Renal pelvis (tissue), 4 donors: ENCODE data around the gene RPS21. TPM values are rescaled to one million over a fixed set of nuclear protein-coding genes. Genes with fewer than 3 reads are reported as not detected.

Experiments
- DNase-seq: peaks from one replicate; pipeline ENCODE4 v3.0.0-alpha.2; 2013
- polyA plus RNA-seq, 3 donors: library from polyadenylated mRNA; unstranded; fragments of 120-200 nt; gene quantifications; one replicate each; pipeline ENCODE4 v1.2.1, GENCODE V29; 2013; ENCODE audit not compliant: insufficient read length in 3 of 3

RPS21 gene
- polyA plus RNA-seq, 3 donors, result 739 to 1,106 (median 923) TPM

DNA sequence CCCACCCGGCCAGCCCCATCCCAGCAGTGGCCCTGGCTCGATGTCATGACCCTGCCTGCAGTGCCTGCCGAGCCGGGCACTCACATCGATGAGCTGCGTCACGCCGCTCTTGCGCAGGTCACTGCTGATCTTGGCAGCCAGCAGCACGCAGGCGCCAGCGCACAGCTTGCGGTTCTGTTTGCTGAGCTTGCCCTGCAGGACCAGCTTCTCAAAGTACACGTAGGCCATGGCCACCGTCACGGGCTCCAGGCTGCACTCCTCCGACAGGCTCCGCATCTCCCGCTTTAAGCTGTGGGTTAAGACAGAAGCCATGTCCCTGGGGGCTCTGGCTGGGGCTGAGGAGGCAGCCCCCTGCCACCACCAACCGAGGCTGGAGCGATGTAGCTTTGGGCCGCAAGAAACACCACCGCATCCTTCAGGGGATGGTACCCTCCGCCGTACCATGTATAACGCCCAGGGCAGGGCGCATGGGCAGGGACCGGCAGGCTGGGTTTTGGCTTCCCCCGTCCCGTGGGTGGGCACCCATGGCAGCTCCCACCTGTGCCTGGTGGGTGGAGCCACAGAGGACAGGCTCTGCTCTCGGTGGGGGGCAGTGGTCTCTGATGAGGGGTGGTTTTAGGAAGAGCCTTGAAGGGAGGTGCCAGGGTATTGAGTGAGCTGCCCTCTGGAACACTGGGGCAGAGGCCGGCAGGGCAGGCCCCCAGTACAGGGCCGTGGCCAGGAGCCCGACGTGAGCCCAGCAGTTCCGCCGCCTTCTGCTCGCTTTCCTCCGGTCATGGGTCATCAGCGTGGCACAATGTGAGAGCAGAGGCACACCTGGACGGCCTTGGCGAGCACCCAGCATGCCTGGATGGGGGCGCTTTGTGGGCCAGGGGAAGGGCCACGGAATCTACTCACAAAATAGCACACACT is 4.5 kb downstream of the RPS21 start:
- no peak for DNase-seq

DNA sequence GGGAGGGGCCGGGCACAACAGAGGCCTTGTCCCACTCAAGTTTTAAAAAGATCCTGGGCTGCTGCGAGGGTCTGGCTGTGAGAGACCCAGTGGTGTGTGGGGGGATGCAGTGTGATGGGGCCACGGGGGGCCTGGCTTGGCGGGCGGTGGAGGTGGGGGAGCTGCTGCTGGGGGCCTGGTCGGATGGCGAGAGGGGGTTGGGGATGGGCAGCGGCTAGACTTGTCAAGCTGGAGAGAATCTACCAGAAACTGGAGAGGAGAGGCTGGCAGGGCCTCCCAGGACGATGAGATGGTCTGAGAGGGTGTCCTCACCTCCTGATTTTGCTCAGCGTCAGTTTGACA is 5.1 kb downstream of the RPS21 start:
- DNase-seq, result no peak

DNA sequence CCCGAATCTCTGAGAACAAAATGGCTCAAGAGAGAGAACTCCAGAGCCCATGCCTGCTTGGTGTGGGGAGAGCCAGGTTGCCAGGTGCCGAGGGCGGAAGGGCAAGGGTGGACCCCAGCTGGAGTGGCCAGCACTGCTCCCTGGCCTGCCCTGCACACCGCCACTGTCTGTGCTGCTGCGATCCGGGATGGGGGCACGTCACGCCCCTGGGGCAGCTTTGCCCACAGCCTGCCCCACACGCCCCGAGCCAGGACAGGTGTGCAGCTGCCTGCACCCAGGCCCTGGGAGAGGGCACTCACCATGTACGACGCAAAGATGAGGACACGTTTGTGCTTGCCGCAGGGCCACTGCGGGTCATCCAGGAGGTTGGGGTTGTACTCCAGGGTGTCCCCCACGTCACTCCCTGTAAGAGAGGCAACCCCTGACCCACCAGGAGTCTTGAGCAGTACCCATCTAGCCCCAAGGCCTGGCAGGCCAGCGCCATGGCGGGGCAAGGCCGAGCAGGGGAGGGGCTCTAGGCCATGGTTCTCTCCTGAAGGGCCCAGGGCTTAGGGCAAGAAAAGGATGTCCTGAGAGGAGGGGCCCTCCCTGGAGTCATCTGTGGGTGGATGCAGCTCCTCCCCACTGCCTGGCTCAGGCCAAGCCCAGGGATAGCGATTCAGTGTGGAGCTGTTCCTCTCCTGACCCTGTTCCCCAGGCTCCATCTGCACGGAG is 5.9 kb downstream of the RPS21 start:
- DNase-seq, result no peak

DNA sequence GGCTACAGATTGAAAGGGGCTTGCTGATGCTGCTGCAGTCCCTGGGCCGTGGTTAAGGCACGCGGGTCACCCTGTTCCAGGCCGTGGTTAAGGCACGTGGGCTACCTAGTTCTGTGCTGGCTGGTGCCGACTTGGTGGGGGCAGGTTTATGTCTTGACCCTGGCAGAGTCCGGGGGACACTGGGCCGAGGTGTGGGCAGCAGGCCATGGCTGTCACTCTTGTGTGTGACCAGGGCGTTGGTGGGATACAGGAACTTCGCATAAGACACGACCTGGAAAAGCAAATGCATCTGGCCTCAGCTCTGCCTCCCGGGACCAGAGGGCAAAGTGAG is 6.4 kb downstream of the RPS21 start:
- DNase-seq, result no peak

DNA sequence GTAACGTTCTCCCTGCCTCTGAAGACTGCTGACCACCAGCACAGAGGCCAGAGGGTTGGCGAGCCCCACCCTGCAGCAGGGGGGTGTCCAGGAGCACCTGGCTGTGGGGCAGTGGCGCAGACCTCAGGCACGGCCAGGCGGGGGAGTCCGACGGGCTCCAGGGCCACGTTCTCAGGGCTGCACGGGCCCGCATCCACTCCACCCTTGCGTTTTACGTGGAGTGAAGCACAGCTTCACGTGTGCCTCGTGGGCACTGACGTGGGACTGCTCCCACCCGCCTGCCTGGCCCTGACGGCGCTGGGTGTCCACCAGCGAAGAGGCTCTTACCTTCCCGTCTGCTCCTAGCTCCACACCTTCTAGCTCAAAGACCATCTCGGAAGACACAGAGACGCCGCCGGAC is 6.9 kb downstream of the RPS21 start:
- DNase-seq, result no peak

DNA sequence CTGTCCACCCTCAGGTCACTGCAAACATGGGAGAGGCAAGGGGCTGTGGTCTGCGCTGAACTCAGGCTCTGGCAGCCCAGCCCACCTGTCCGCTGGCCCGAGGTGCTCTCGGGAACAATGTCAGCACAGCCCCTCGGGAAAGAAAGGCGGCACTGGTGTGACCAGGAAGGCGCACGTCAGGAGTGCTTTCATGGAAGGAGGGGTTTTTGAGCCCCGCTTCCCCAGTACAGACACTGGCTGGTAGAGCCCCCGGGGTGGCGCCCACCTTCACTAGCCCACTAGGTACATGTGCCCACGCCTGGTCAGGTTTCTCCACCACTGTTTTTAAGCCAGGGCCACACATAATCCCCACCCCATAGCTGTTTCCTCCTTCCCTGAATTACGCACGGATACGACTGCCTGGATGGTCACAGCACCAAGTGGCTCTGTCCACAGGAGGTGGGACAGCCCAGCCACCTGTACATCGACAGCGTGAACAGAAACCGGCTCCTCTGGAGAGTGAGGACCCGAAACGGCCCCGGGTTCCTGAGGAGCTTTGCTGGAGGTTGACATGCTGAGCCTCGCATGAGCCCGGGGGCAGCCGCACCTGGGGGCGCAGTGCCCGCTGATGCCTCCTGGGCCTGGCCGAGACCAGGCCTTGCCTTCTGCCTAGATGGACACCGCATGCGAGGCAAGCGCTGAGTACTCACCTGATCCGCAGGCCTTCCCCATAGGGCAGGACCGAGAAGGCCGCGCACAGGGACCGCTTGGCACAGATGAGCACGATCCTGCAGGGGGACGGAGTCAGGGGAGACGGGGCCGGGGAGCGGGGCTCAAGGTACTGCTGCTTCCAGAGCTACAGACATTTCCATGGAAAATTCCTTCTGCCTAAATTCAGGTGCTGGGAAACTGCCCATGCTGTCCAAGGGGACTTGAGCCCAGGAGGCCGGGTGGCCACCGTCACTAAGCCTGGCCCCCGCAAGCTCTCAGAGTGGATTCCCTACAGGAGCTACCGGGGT is 7.6 kb downstream of the RPS21 start:
- DNase-seq, result no peak

DNA sequence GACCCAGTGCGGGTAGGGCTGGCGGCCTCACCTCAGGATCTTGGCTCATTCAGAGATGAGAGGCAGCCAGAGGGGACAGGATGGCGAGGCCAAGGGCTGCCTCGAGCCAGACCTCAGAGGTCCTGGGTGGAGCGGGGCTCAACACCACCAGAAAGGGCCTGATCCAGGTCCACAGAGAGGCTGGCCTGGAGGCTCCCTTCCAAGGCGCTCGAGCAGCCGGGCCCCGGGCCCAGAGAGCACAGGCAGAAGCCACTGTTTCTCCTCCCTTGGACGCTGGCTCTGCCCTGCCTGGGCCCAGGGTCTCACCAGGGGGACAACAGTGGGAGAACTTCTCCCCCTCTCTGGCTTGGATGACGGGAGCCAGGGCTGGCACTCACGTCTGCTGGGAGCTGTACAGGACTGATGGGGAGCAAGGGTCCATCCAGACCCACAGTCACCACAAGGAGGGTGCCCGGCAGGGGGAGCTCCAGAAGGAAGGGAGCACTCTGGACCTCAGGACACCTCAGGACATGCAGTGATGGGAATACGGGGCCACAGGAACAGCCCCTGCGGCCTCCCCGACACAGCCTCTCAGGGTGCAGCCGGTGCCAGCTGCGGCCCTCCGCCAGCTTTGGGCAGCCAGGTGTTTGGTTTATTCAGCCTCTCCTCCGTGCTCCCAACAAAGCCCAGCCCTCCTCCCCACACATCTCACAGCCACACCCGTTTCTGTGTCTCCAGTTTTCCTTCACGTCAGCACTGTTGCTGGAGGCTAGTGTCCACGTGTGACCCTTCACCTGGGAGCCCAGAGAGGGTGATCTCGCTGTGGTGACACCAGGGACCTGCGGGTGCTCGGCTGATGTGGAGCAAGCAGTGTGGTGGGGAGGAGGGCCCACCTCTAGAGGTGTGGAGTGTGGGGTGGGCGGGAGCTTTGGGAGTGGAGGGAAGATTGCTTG is 8.7 kb downstream of the RPS21 start:
- no peak for DNase-seq

GRCh38 chr20:62396367-62397239 is 9.7 kb downstream of the RPS21 start:
- no peak for DNase-seq

DNA sequence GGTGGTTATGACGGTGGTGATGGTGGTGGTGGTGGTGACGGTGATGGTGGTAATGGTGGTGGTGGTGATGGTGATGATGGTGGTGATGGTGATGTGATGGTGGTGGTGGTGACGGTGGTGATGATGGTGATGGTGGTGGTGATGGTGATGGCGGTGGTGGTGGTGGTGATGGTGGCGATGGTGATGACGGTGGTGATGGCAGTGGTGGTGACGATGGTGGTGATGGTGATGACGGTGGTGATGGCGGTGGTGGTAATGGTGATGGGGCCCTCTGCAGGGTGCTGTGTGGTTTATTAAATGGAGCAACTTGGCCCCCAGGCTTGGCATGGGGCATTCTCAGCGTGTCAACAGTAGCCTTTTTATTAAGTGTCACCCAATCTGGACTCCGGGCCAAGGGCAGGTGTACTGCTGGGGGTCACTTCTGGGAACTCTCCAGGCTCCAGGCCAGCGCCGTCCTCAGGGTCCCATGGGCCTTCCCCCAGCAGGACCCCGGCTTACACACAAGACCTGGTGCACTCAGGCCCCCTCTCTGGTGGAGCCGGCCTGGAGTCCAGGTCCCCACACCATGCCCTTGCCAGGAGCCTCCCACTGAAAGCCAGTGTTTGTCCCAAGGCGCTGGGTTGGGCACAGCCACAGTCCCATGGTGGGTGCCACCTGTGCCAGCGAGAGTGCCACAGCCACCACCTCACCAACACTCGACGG is 11.4 kb downstream of the RPS21 start:
- no peak for DNase-seq

GRCh38 chr20:62400021-62400420 is 13.1 kb downstream of the RPS21 start:
- no peak for DNase-seq

DNA sequence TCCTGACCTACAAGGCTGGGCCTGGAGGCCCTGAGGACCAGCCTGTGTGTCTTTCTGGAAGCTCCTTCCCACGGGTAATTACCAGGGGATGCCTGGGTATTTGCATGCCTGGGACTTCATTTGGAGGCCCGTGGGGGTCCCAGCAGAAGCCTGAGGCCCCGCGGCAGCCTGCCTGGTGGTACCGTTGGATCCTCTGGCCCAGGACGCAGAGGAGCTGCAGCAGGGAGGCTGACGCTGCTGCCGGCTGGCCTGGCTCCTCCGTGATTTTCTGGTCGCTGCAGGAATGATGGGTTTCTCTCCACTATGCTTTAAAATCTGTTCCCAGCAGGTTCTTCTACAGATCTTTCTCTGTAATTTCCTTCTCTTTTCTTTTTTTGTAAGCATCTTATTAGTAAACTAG is 13.6 kb downstream of the RPS21 start:
- DNase-seq, result no peak

DNA sequence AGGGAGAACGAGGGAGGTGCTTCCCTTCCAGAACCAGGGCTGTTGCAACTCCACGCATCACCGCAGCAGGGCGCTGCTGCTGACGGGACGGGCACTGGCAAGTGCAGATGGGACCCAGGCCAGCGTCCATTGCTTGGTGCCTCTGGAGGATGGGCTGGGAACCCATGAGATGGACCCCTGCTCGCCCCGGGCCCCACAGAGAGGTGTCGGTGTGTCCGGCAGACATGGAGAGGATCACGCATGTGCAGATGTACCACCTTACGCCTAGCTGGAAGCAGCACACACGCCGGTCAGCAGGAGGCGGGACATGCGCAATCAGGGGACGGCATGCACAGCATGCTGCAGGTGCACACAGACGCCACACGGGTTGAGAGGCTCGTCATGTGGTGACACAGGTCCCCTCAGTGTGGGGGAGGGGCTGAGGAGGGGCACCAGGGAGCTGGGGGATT is 14.5 kb downstream of the RPS21 start:
- DNase-seq, result no peak

DNA sequence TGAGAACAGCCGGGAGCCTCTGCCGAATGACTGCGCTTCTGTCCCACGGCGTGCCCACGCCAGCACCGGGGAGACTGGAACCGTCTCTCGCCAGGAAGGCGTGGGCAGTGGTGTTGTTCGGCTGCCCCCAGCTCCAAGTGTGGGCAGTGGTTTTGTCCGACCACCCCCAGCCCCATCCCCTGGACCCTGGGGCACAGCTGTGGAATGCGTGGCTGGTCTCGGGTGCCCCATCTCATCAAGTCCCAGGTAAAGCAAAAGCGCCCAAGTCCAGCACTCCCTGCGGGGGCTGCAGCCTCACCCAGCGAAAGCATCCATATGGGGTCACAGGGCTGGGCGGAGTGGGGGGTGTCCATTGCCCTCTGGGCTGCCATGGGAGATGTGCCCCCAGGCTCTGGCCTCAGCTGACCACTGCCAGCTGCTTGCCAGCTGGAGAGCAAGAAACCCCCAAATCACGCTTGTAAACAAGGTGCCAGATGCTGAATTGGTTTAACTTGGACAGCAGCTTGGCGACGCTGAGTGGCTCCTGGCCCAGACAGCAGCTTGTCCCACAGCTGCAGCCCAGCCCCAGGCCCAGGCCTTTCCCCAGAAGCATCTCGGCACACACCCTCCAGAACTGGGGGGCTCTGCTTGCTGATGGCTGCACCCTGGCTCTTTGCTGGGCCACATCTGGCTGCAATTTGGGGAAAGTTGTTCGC is 15.7 kb downstream of the RPS21 start:
- no peak for DNase-seq

GRCh38 chr20:62403331-62403730 is 16.4 kb downstream of the RPS21 start:
- no peak for DNase-seq

GRCh38 chr20:62404112-62404665 is 17.3 kb downstream of the RPS21 start:
- no peak for DNase-seq

DNA sequence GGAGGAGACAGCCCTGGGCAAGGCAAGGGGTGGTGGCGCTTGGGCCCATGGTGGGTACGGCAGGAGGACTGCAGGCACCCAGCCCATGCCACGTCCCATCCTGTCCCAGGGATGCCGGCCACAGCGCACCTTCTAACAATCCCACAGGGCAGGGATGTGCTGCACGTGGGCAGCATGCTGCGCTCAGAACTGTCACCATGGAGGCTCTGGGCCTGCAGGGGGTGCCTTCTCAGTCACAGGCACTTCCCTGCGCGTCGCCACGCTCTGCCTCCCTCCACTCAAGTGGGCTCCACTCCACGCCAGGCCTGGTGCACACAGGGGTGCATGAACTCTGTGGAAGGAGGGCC is 17.8 kb downstream of the RPS21 start:
- DNase-seq, result no peak

DNA sequence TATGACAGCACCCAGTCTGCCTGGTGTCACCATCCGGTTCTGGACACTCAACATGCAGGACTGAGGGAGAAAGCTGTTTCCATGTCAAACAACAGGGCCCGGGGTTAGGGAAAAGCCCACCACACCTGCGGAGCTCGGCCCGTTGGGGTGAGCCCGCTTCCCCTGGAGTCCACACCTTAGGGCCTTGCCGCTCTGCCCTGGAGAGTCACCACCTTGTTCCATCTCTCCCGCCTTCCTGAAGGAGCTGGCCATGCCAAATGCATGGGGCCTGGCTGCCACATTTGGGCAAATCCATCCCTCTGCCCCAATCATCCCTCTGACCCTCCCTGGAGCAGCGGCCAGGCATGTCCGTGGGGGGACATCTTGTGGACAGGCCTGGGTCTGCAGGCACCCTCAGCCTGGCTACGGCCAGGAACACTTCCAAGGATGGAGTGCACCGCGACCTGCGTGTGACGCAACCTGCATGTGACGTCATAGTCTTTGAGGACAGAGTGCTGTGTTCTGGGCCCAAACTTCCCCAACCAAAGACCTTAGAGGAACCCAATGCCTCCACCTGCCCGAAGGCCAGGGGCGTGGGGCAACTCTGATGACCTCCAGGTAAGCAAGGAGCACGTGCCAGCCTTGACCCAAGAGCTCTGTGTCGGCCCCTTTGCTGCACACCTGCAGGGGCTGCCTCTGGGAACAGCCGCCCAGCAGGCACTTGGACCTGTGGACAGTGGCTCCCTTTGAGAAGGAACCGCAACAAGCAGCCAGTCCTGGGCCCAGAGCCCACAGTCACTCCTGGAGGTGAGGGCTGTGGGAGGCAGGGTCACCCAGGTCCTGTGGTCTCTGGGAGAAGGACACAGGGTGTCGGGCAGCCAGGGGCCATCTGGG is 18.4 kb downstream of the RPS21 start:
- DNase-seq, result no peak
